ENCODE measurements around the gene EPHA3.

Gene EPHA3

DNA sequence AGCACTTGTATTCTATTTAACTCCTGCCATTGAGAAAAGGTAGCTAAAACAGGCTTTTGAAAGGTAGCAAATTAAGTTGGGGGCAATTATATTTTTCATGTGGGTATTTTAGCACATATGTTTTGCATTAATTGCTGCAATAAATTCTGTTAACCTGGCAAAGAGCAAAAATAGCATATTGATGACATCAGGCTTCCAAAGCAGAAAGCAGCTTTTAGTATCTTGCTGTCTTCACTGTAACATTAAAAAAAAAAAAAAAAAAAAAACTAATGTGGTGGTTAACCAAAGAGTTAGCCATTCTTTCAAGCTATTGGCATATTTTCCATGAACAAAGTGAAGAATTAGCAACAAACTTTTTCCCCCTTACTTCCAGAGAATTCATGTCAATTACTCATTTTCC lies 9.1 kb downstream of the EPHA3 start:
- TF ChIP-seq CTCF (IDR thresholded peaks at IDR 0.05; ENCODE audit: control insufficient read depth, insufficient read depth, low read depth, low read length, missing control alignments) = no peak
- DNase-seq (ENCODE audit: low read depth) = no peak
- H3K4me3 ChIP-seq (ENCODE audit: control insufficient read depth, low read depth, low read length) = no peak overlapping the region

GRCh38 chr3:89138048-89138447 lies 30.6 kb downstream of the EPHA3 start:
- no peak for TF ChIP-seq CTCF (IDR thresholded peaks at IDR 0.05; ENCODE audit: control insufficient read depth, insufficient read depth, low read depth, low read length, missing control alignments)
- DNase-seq (ENCODE audit: low read depth) = no peak
- H3K4me3 ChIP-seq (ENCODE audit: control insufficient read depth, low read depth, low read length) = no peak overlapping the region

GRCh38 chr3:89139870-89140269 lies 32.4 kb downstream of the EPHA3 start:
- no peak for DNase-seq (ENCODE audit: low read depth)
- H3K4me3 ChIP-seq (ENCODE audit: control insufficient read depth, low read depth, low read length) = no peak overlapping the region
- no peak for TF ChIP-seq CTCF (IDR thresholded peaks at IDR 0.05; ENCODE audit: control insufficient read depth, insufficient read depth, low read depth, low read length, missing control alignments)

DNA sequence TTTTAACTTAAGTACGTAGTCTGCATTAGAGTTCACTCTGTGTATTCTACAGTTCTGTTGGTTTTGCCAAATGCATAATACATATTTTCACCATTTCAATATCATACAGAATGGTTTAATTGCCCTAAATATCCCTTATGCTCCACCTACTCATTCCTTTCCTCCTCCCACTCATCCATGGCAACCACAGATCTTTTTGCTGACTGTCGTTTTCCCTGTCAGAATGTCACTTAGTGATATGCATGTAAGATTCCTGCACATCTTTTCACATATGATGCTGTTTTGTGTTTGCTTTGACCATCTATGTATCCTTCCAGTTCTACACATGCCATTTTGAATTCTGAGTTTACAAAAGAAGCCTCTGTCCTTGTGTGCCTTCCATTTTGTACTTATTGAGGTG lies 36.7 kb downstream of the EPHA3 start:
- no peak for DNase-seq (ENCODE audit: low read depth)
- no peak overlapping the region for H3K4me3 ChIP-seq (ENCODE audit: control insufficient read depth, low read depth, low read length)
- TF ChIP-seq CTCF (IDR thresholded peaks at IDR 0.05; ENCODE audit: control insufficient read depth, insufficient read depth, low read depth, low read length, missing control alignments) = no peak

GRCh38 chr3:89145995-89146394 lies 38.6 kb downstream of the EPHA3 start:
- H3K4me3 ChIP-seq (ENCODE audit: control insufficient read depth, low read depth, low read length) = no peak overlapping the region
- peak; percentile 73 for DNase-seq (ENCODE audit: low read depth)
- no peak for TF ChIP-seq CTCF (IDR thresholded peaks at IDR 0.05; ENCODE audit: control insufficient read depth, insufficient read depth, low read depth, low read length, missing control alignments)

GRCh38 chr3:89154416-89154815 lies 47.0 kb downstream of the EPHA3 start:
- TF ChIP-seq CTCF (IDR thresholded peaks at IDR 0.05; ENCODE audit: control insufficient read depth, insufficient read depth, low read depth, low read length, missing control alignments) = no peak
- DNase-seq (ENCODE audit: low read depth) = no peak

GRCh38 chr3:89155811-89156210 lies 48.4 kb downstream of the EPHA3 start:
- no peak for TF ChIP-seq CTCF (IDR thresholded peaks at IDR 0.05; ENCODE audit: control insufficient read depth, insufficient read depth, low read depth, low read length, missing control alignments)
- no peak overlapping the region for H3K4me3 ChIP-seq (ENCODE audit: control insufficient read depth, low read depth, low read length)

More at GRCh38 chr3:89154416-89154815, 47.0 kb downstream of the EPHA3 start:
- H3K4me3 ChIP-seq (ENCODE audit: control insufficient read depth, low read depth, low read length) = no peak overlapping the region

More at GRCh38 chr3:89155811-89156210, 48.4 kb downstream of the EPHA3 start:
- no peak for DNase-seq (ENCODE audit: low read depth)
